Stomach (tissue), 4 donors: Measurements from ENCODE around the gene CTIF.

ENCODE experiments used
- EP300 ChIP-seq: sonication (generic); formaldehyde crosslinking; IDR thresholded peaks from one replicate; pipeline ENCODE4 v1.6.1; 2017; ENCODE audit warnings: antibody characterized with exemption
- POLR2A ChIP-seq, 4 donors: fragments of 450-650 bp; IDR thresholded peaks; one replicate each; pipeline ENCODE4 v1.6.1; 2016; ENCODE audit warnings: antibody characterized with exemption in 4 of 4, control low read depth in 2 of 4, mild to moderate bottlenecking in 1 of 4, moderate library complexity in 1 of 4
- POLR2AphosphoS5 ChIP-seq, 3 donors: sonication (generic); formaldehyde crosslinking; IDR thresholded peaks; one replicate each; pipeline ENCODE4 v1.6.1; 2016; ENCODE audit warnings: antibody characterized with exemption in 3 of 3
- TF ChIP-seq, protein P1 (sequence below), 7 experiments: fragments of 450-650 bp in 4 of 7; fragments of 200-600 bp in 3 of 7; sonication (generic) in 3 of 7; IDR thresholded peaks; one replicate each; pipeline ENCODE4 v1.5.1; 2016 to 2019; ENCODE audit warnings: antibody characterized with exemption in 7 of 7, control low read depth in 2 of 7, mild to moderate bottlenecking in 1 of 7

DNA sequence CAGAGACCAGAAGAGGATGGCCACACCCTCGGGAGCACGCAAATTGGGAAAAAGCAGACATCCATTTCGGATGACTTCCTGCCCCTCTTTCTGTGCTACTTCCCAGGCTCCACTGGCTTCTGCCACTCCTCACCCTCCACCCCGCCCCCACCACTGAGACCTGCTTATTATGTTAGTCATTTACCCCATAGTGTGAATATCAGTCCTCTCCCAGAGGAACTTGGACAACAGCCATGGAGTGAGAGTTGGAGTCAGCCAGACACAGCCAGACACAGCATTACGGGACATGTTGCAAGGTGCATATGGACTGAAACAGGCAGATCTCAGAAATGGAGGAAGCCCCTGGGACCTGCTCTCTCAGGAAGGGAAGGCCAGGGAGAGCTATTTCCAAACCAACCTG, 51.8 kb downstream of the CTIF start:
- TF ChIP-seq, protein P1, sequence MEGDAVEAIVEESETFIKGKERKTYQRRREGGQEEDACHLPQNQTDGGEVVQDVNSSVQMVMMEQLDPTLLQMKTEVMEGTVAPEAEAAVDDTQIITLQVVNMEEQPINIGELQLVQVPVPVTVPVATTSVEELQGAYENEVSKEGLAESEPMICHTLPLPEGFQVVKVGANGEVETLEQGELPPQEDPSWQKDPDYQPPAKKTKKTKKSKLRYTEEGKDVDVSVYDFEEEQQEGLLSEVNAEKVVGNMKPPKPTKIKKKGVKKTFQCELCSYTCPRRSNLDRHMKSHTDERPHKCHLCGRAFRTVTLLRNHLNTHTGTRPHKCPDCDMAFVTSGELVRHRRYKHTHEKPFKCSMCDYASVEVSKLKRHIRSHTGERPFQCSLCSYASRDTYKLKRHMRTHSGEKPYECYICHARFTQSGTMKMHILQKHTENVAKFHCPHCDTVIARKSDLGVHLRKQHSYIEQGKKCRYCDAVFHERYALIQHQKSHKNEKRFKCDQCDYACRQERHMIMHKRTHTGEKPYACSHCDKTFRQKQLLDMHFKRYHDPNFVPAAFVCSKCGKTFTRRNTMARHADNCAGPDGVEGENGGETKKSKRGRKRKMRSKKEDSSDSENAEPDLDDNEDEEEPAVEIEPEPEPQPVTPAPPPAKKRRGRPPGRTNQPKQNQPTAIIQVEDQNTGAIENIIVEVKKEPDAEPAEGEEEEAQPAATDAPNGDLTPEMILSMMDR (IDR thresholded peaks at IDR 0.05) = no peak
- no peak for TF ChIP-seq POLR2A (IDR thresholded peaks at IDR 0.05)
- TF ChIP-seq EP300 = no peak
- TF ChIP-seq POLR2AphosphoS5 (IDR thresholded peaks at IDR 0.05) = no peak
